HG02840 (cell line): Measurements from ENCODE around the gene BCAS3.

Experiments
- ATAC-seq: cut with Tn5 transposase; IDR thresholded peaks from one replicate; pipeline ENCODE4 v1.9.1; 2021; ENCODE audit warnings: mild to moderate bottlenecking, moderate library complexity, moderate number of reproducible peaks; ENCODE audit not compliant: unreplicated experiment, low FRiP score

Gene BCAS3

GRCh38 chr17:61409301-61410112 is 731.9 kb downstream of the BCAS3 start:
- no peak for ATAC-seq

GRCh38 chr17:61410141-61411010 is 732.7 kb downstream of the BCAS3 start:
- ATAC-seq, result no peak

GRCh38 chr17:61411011-61411260 is 733.3 kb downstream of the BCAS3 start:
- no peak for ATAC-seq

GRCh38 chr17:61411261-61412142 is 733.9 kb downstream of the BCAS3 start:
- ATAC-seq, result no peak

- peak; percentile 50 for ATAC-seq
These were observed 734.6 kb downstream of the BCAS3 start for GRCh38 chr17:61412143-61412859.

GRCh38 chr17:61412860-61413660 is 735.4 kb downstream of the BCAS3 start:
- no peak for ATAC-seq

GRCh38 chr17:61413661-61414126 is 736.0 kb downstream of the BCAS3 start:
- ATAC-seq, result no peak

- ATAC-seq, result no peak
These were observed 736.7 kb downstream of the BCAS3 start for GRCh38 chr17:61414141-61414935.

- ATAC-seq, result no peak
These were observed 737.2 kb downstream of the BCAS3 start for GRCh38 chr17:61414936-61415251.

- ATAC-seq, result no peak
These were observed 737.9 kb downstream of the BCAS3 start for GRCh38 chr17:61415374-61416210.

- ATAC-seq, result no peak
These were observed 738.5 kb downstream of the BCAS3 start for GRCh38 chr17:61416211-61416539.

- ATAC-seq, result no peak
These were observed 739.1 kb downstream of the BCAS3 start for GRCh38 chr17:61416540-61417363.

GRCh38 chr17:61418449-61418848 is 740.8 kb downstream of the BCAS3 start:
- no peak for ATAC-seq

- no peak for ATAC-seq
These were observed 741.9 kb downstream of the BCAS3 start for GRCh38 chr17:61419496-61420046.

- ATAC-seq, result no peak
These were observed 742.4 kb downstream of the BCAS3 start for GRCh38 chr17:61420052-61420451.

GRCh38 chr17:61420745-61421398 is 743.2 kb downstream of the BCAS3 start:
- ATAC-seq, result no peak
